Activated naive CD8-positive, alpha-beta T cell treated with anti-CD3 and anti-CD28 coated beads, Interleukin-2, amount 50 U/mL, for 24 hours (primary cell): ENCODE data around the gene NDRG4.
A peak's percentile ranks its signal among the peaks of the same experiment; 100 is the strongest.

Source experiments
- ATAC-seq: fragments of 150-1000 bp; cut with Tn5 transposase; one replicate; pipeline ENCODE4 v1.10.0; 2021
- DNase-seq: peaks from one replicate; pipeline ENCODE4 v3.0.0; 2021
- H3K27ac Mint-ChIP-seq: one replicate; pipeline ENCODE4 v1.8.0; 2021; ENCODE audit warnings: mild to moderate bottlenecking, mixed read lengths
- H3K27me3 Mint-ChIP-seq: one replicate; pipeline ENCODE4 v1.8.0; 2021; ENCODE audit warnings: mixed read lengths
- H3K36me3 Mint-ChIP-seq: one replicate; pipeline ENCODE4 v1.8.0; 2021; ENCODE audit warnings: low read depth, mixed read lengths
- H3K4me1 Mint-ChIP-seq: one replicate; pipeline ENCODE4 v1.8.0; 2021; ENCODE audit warnings: mixed read lengths
- H3K4me3 Mint-ChIP-seq: one replicate; pipeline ENCODE4 v1.8.0; 2021; ENCODE audit warnings: mild to moderate bottlenecking, moderate library complexity, mixed read lengths
- H3K9me3 Mint-ChIP-seq: one replicate; pipeline ENCODE4 v1.8.0; 2021; ENCODE audit warnings: mixed read lengths

NDRG4 gene

GRCh38 chr16:58462089-58462488 lies 37.9 kb upstream of the NDRG4 start:
- DNase-seq: no peak
- no peaks in the 10 kb centered on the region for H3K36me3 Mint-ChIP-seq
- H3K4me1 Mint-ChIP-seq: peaks cover 16% of the 10 kb centered on the region
- no peaks in the 10 kb centered on the region for H3K9me3 Mint-ChIP-seq
- H3K4me3 Mint-ChIP-seq: no peak overlapping the region
- H3K27ac Mint-ChIP-seq: no peak overlapping the region
- H3K27me3 Mint-ChIP-seq: peaks cover 59% of the 10 kb centered on the region
- no peak for ATAC-seq

GRCh38 chr16:58462499-58462996 lies 37.4 kb upstream of the NDRG4 start:
- H3K9me3 Mint-ChIP-seq: no peaks in the 10 kb centered on the region
- H3K36me3 Mint-ChIP-seq: no peaks in the 10 kb centered on the region
- no peak for DNase-seq
- no peak overlapping the region for H3K27ac Mint-ChIP-seq
- H3K27me3 Mint-ChIP-seq: peaks cover 59% of the 10 kb centered on the region
- H3K4me1 Mint-ChIP-seq: peaks cover 16% of the 10 kb centered on the region
- ATAC-seq: no peak
- no peak overlapping the region for H3K4me3 Mint-ChIP-seq

GRCh38 chr16:58462997-58463941 lies 36.7 kb upstream of the NDRG4 start:
- Mint-ChIP-seq H3K27ac (no peak overlapping the region), H3K9me3 (no peaks in the 10 kb centered on the region), H3K36me3 (no peaks in the 10 kb centered on the region), H3K4me3 (no peak overlapping the region), H3K4me1 (peaks cover 16% of the 10 kb centered on the region), H3K27me3 (peaks cover 66% of the 10 kb centered on the region)
- DNase-seq (peak; percentile 11), ATAC-seq (no peak)

- H3K4me1 Mint-ChIP-seq: peaks cover 11% of the 10 kb centered on the region
- H3K27ac Mint-ChIP-seq: no peak overlapping the region
- peak; percentile 10 for DNase-seq
- H3K36me3 Mint-ChIP-seq: no peaks in the 10 kb centered on the region
- H3K4me3 Mint-ChIP-seq: peak overlapping the region; percentile 17
- H3K27me3 Mint-ChIP-seq: peaks cover 71% of the 10 kb centered on the region
- no peaks in the 10 kb centered on the region for H3K9me3 Mint-ChIP-seq
- no peak for ATAC-seq
Measured at GRCh38 chr16:58464047-58464915, 35.7 kb upstream of the NDRG4 start.

GRCh38 chr16:58464916-58465731 lies 34.8 kb upstream of the NDRG4 start:
- Mint-ChIP-seq H3K36me3 (no peaks in the 10 kb centered on the region), H3K27ac (no peak overlapping the region), H3K4me3 (peak overlapping the region; percentile 17), H3K4me1 (peaks cover 6% of the 10 kb centered on the region), H3K27me3 (peaks cover 74% of the 10 kb centered on the region), H3K9me3 (no peaks in the 10 kb centered on the region)
- no peak for ATAC-seq
- DNase-seq: no peak

- no peaks in the 10 kb centered on the region for H3K36me3 Mint-ChIP-seq
- H3K27ac Mint-ChIP-seq: no peak overlapping the region
- DNase-seq (no peak), ATAC-seq (no peak)
- peaks cover 6% of the 10 kb centered on the region for H3K4me1 Mint-ChIP-seq
- no peaks in the 10 kb centered on the region for H3K9me3 Mint-ChIP-seq
- H3K27me3 Mint-ChIP-seq: peaks cover 74% of the 10 kb centered on the region
- no peak overlapping the region for H3K4me3 Mint-ChIP-seq
Measured at GRCh38 chr16:58465817-58466216, 34.1 kb upstream of the NDRG4 start.

- ATAC-seq: no peak
- Mint-ChIP-seq H3K4me3 (no peak overlapping the region), H3K27me3 (peaks cover 68% of the 10 kb centered on the region), H3K36me3 (no peaks in the 10 kb centered on the region), H3K4me1 (peaks cover 6% of the 10 kb centered on the region), H3K9me3 (no peaks in the 10 kb centered on the region), H3K27ac (no peak overlapping the region)
- no peak for DNase-seq
Measured at GRCh38 chr16:58466396-58466795, 33.5 kb upstream of the NDRG4 start.

- Mint-ChIP-seq H3K27ac (no peak overlapping the region), H3K27me3 (peaks cover 57% of the 10 kb centered on the region), H3K9me3 (no peaks in the 10 kb centered on the region), H3K36me3 (no peaks in the 10 kb centered on the region), H3K4me1 (peaks cover 6% of the 10 kb centered on the region), H3K4me3 (no peak overlapping the region)
- DNase-seq (no peak), ATAC-seq (no peak)
Measured at GRCh38 chr16:58467905-58468304, 32.0 kb upstream of the NDRG4 start.

- H3K27me3 Mint-ChIP-seq: peaks cover 38% of the 10 kb centered on the region
- no peaks in the 10 kb centered on the region for H3K9me3 Mint-ChIP-seq
- no peak for DNase-seq
- no peak overlapping the region for H3K27ac Mint-ChIP-seq
- no peak for ATAC-seq
- no peaks in the 10 kb centered on the region for H3K4me1 Mint-ChIP-seq
- H3K4me3 Mint-ChIP-seq: no peak overlapping the region
- H3K36me3 Mint-ChIP-seq: no peaks in the 10 kb centered on the region
Measured at GRCh38 chr16:58471209-58471975, 28.6 kb upstream of the NDRG4 start.

- DNase-seq: no peak
- Mint-ChIP-seq H3K4me3 (no peak overlapping the region), H3K27ac (no peak overlapping the region), H3K9me3 (no peaks in the 10 kb centered on the region), H3K36me3 (no peaks in the 10 kb centered on the region), H3K4me1 (no peaks in the 10 kb centered on the region), H3K27me3 (peaks cover 29% of the 10 kb centered on the region)
- ATAC-seq: no peak
Measured at GRCh38 chr16:58472266-58472665, 27.7 kb upstream of the NDRG4 start.

- Mint-ChIP-seq H3K4me1 (no peaks in the 10 kb centered on the region), H3K9me3 (no peaks in the 10 kb centered on the region), H3K36me3 (no peaks in the 10 kb centered on the region), H3K4me3 (no peak overlapping the region), H3K27ac (no peak overlapping the region), H3K27me3 (peaks cover 26% of the 10 kb centered on the region)
- ATAC-seq (no peak), DNase-seq (no peak)
Measured at GRCh38 chr16:58472827-58473226, 27.1 kb upstream of the NDRG4 start.

- no peak for DNase-seq
- no peaks in the 10 kb centered on the region for H3K9me3 Mint-ChIP-seq
- H3K27ac Mint-ChIP-seq: no peak overlapping the region
- H3K4me1 Mint-ChIP-seq: no peaks in the 10 kb centered on the region
- H3K4me3 Mint-ChIP-seq: no peak overlapping the region
- H3K27me3 Mint-ChIP-seq: peaks cover 14% of the 10 kb centered on the region
- ATAC-seq: no peak
- H3K36me3 Mint-ChIP-seq: no peaks in the 10 kb centered on the region
Measured at GRCh38 chr16:58474296-58474695, 25.6 kb upstream of the NDRG4 start.

GRCh38 chr16:58475091-58475619 lies 24.8 kb upstream of the NDRG4 start:
- Mint-ChIP-seq H3K36me3 (no peaks in the 10 kb centered on the region), H3K9me3 (no peaks in the 10 kb centered on the region), H3K4me3 (no peak overlapping the region), H3K4me1 (no peaks in the 10 kb centered on the region), H3K27me3 (peaks cover 14% of the 10 kb centered on the region), H3K27ac (no peak overlapping the region)
- DNase-seq (no peak), ATAC-seq (no peak)
